Brain microvascular endothelial cell (primary cell): ENCODE data around the gene BTRC.
"Not testable (repeated sequence)": the region's sequence is repeated elsewhere in the genome, so short reads cannot be mapped to it uniquely, and the experiment has no call there.

Source experiments
- DNase-seq: peaks from one replicate; pipeline ENCODE4 v3.0.0-alpha.2; 2020
- H3K27ac ChIP-seq: fragments of 250-450 bp; sonication (Bioruptor Pico); 2 replicates; pipeline ENCODE4 v1.5.1; 2020; ENCODE audit warnings: mild to moderate bottlenecking, moderate library complexity
- H3K27me3 ChIP-seq: fragments of 250-450 bp; sonication (Bioruptor Pico); replicated peaks from 2 replicates; pipeline ENCODE4 v1.5.1; 2020; ENCODE audit warnings: mild to moderate bottlenecking
- H3K36me3 ChIP-seq: fragments of 250-450 bp; sonication (Bioruptor Pico); replicated peaks from 2 replicates; pipeline ENCODE4 v1.5.1; 2020; ENCODE audit warnings: mild to moderate bottlenecking
- H3K4me3 ChIP-seq: 2 replicates; pipeline ENCODE4 v1.5.1; 2011; ENCODE audit warnings: low read depth, mild to moderate bottlenecking, control low read depth, low read length, moderate library complexity
- in situ Hi-C: cut with HindIII; loops from 2 replicates; pipeline ENCODE4 v1.10.0; 2017; ENCODE audit warnings: low sequenced_read_pairs, low pct_ligation_motif_present
- TF ChIP-seq, protein P1 (sequence below): IDR thresholded peaks from 2 replicates; pipeline ENCODE4 v1.5.1; 2011; ENCODE audit warnings: low read depth, mild to moderate bottlenecking, moderate library complexity, low read length, control low read depth, inconsistent platforms; ENCODE audit errors: missing control alignments

BTRC gene

DNA sequence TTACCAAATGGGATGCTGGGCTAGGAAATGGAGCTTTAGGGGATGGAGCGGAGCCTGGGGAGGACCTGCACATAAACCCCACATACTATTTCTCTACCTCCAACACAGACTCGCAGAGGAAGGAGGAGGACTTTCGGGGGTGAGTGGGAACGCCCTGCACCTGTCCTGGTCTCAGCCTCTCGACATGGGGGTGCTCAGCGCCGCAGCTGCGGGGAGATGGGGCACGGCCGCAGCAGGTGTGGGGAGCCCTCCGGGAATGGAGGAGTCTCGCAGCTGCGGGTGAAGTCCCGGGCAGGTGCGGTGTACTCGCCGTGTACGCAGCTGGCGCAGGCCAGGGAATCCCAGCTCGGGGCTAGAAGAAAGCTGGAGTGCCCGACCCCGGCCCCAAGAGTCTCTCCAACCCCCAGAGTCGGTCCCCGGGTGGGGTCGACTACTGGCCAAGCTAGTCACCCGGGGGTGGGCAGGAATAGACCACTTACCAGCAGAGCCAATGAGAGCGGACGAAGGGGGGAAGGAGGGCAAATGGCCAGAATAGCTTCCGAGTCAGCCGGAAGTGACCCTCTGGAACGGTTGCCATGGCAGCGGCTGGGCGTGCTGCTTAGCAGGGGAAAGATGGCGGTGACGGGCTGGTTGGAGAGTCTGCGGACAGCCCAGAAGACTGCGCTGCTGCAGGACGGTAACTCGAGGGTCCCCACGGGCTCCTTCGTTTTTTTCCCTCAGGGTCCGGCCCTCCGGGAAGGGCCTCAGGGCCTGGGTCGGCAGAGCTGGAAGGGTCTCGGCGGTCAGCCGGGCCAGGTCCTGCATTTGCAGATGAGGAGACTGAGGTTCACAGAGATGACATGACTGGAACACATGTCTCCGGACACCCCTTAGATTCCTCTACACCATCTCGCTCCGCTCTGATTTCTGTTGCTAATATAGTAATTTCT, 234.0 kb downstream of the BTRC start, which contains the start of the genes DPCD and POLL:
Gene DPCD, plus strand, starts transcription at position 597 of the 929 bp plus-strand sequence. Its CDS starts 16 bp downstream, at position 613.
Gene POLL, minus strand, starts transcription at position 533 of the 929 bp plus-strand sequence. CDS start 897 bp downstream, outside the sequence.
- Histone ChIP-seq H3K4me3 (peak within 1 kb of the TSS; percentile 98), H3K27me3 (no peaks in the 10 kb centered on the region), H3K36me3 (peaks cover under 1% of the 10 kb centered on the region), H3K27ac (peak within 1 kb of the TSS; percentile 63)
- DNase-seq: peak; percentile 95
- in situ Hi-C loops: no loop called here
- TF ChIP-seq, protein P1, sequence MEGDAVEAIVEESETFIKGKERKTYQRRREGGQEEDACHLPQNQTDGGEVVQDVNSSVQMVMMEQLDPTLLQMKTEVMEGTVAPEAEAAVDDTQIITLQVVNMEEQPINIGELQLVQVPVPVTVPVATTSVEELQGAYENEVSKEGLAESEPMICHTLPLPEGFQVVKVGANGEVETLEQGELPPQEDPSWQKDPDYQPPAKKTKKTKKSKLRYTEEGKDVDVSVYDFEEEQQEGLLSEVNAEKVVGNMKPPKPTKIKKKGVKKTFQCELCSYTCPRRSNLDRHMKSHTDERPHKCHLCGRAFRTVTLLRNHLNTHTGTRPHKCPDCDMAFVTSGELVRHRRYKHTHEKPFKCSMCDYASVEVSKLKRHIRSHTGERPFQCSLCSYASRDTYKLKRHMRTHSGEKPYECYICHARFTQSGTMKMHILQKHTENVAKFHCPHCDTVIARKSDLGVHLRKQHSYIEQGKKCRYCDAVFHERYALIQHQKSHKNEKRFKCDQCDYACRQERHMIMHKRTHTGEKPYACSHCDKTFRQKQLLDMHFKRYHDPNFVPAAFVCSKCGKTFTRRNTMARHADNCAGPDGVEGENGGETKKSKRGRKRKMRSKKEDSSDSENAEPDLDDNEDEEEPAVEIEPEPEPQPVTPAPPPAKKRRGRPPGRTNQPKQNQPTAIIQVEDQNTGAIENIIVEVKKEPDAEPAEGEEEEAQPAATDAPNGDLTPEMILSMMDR: no peak

DNA sequence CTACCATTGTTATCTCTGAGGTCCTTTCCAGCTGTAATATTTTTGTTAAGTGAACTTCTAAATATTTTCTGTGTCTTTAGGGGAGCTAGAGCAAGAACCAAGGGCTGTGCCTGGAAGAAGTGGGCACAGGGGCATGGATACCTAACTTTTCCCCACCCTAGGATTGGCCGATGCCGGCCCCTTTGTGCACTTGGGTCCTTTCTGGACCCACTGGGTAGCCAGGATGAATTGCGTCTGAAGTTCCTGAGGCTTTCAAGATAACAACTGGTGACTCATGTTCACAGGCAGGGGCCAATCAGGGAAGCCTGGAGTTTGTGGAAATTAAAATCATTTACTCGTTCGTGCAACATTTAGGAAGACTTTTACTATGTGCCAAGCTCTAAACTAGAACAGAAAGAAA, 234.9 kb downstream of the BTRC start:
- TF ChIP-seq, protein P1: no peak
- peak overlapping the region; percentile 98 for H3K4me3 ChIP-seq
- H3K27ac ChIP-seq: no peak overlapping the region
- no peaks in the 10 kb centered on the region for H3K36me3 ChIP-seq
- DNase-seq: peak; percentile 70
- no peaks in the 10 kb centered on the region for H3K27me3 ChIP-seq
- in situ Hi-C loops: no loop called here

DNA sequence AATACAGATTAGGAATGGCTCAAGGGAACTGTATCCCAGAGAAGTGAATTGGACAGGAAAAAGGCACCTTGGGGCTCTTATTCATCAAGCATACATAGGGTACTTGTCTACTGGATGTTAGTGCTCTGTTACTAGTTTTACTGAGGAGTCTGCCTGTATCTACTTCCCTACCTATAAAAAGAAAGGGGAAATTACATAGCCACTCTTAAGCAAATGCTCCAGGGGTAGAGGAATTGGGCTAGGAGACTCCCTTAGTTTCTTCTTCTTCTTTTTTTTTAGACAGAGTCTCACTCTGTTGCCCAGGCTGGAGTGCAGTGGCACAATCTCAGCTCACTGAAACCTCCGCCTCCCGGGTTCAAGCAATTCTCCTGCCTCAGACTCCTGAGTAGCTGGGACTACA, 239.4 kb downstream of the BTRC start:
- H3K4me3 ChIP-seq, H3K36me3 ChIP-seq, DNase-seq, in situ Hi-C loops, H3K27me3 ChIP-seq, H3K27ac ChIP-seq: not testable (repeated sequence)

DNA sequence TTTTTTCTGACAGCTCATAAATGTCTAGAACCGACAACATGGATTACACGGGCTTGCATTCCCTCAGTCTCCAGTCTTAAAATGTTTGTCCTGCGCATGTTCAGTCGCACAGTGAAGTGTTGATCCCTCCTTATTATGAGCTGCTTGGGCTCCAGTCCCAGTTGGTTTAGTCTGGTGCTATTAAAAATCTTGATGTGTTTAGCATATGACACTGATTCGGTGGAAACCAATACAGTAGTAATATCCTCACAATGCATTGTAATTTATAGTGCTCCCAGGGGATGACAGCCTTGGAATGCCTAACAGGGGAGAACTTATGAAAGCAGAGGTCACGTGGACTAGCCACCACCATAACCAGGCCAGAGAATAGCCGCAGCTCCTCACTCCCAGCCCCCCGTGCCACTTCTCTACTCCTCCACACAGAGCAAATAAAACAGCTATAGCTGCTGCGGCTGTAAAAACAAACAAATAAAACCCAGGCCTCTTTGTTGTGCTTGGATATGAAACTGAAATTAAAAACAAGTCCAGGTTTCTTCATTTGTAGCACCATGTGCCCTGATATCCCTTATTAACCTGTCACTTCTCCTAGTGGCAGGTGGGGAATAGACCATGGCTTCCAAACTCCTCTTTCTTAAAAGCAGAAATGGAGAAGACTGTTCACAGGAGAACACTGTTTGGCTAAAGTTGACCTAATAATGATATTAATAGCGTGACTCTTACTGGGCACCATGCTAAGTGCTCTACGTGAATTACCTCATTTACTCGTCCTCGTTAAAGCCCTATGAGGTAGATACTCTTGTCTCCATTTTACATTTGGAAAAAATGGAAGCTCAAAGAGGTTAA, 241.8 kb downstream of the BTRC start:
- H3K36me3 ChIP-seq: no peaks in the 10 kb centered on the region
- TF ChIP-seq, protein P1: no peak
- in situ Hi-C loops: no loop called here
- no peaks in the 10 kb centered on the region for H3K27me3 ChIP-seq
- H3K27ac ChIP-seq: no peak overlapping the region
- no peak overlapping the region for H3K4me3 ChIP-seq
- DNase-seq: no peak

DNA sequence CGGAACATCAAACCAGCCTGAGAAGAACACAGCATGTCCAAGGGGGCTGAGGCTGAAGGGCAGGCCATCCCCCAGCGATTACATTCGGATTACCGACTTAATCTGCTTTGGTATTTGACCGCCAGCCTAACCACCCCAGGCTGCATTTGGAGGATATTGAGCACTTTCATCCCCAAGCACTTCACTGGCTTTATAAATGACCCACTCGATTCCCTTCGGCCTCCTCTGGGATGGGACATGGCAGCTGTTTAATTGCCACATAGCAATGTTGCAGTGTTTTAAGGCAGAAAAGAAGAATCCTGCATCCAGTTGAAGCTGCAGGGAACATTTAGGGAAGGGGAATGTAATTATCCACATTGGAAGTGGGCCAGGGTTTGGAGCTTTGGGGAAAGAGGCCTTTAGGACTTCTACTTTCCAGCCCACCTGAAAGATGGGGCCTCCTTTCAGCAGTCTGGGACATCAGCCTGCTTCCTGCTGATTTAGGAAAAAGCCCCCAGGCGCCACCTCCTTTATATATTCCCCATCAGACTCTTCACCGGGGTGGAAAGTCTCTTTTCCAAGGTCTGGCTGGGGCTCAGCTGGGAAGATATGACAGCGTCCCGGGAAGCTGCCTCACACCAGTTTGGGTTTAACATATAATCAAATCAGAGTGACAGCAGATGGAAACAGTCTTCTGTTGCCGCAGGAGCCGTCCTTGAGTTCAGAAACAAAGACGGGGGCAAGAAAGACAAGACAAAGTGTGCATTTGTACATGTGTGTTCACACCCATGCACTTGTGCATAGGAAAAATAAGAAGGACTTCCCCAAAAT, 243.3 kb downstream of the BTRC start:
- TF ChIP-seq, protein P1: no peak
- Histone ChIP-seq H3K27me3 (no peaks in the 10 kb centered on the region), H3K27ac (no peak overlapping the region), H3K36me3 (no peaks in the 10 kb centered on the region), H3K4me3 (no peak overlapping the region)
- no peak for DNase-seq
- in situ Hi-C loops: no loop called here
